ENCODE data around the gene SERPINA6.
"Not testable (repeated sequence)": the region's sequence is repeated elsewhere in the genome, so short reads cannot be mapped to it uniquely, and the experiment has no call there.

Gene SERPINA6

GRCh38 chr14:94322648-94323570 lies at the start of gene SERPINA6:
SERPINA6 (minus strand) TSS chr14:94323336; CDS start chr14:94314648, 8,688 bp downstream.
- DNase-seq (ENCODE audit: low read depth) = no peak

- no peak for DNase-seq (ENCODE audit: low read depth)
Measured at GRCh38 chr14:94372021-94372605, 49.0 kb upstream of the SERPINA6 start.

- DNase-seq (ENCODE audit: low read depth) = no peak
Measured at GRCh38 chr14:94370524-94370910, 47.4 kb upstream of the SERPINA6 start.

GRCh38 chr14:94369766-94370523 lies 46.8 kb upstream of the SERPINA6 start:
- DNase-seq (ENCODE audit: low read depth) = not testable (repeated sequence)

GRCh38 chr14:94368956-94369355 lies 45.8 kb upstream of the SERPINA6 start:
- DNase-seq (ENCODE audit: low read depth) = no peak

- no peak for DNase-seq (ENCODE audit: low read depth)
Measured at GRCh38 chr14:94368243-94368590, 45.1 kb upstream of the SERPINA6 start.

GRCh38 chr14:94367347-94368242 lies 44.5 kb upstream of the SERPINA6 start:
- no peak for DNase-seq (ENCODE audit: low read depth)

GRCh38 chr14:94366146-94366915 lies 43.2 kb upstream of the SERPINA6 start, which contains the start of gene SERPINA2:
SERPINA2 (minus strand) TSS chr14:94366698.
- no peak for DNase-seq (ENCODE audit: low read depth)

- DNase-seq (ENCODE audit: low read depth) = no peak
Measured at GRCh38 chr14:94365624-94366023, 42.5 kb upstream of the SERPINA6 start.

GRCh38 chr14:94364964-94365363 lies 41.8 kb upstream of the SERPINA6 start:
- DNase-seq (ENCODE audit: low read depth) = no peak

- DNase-seq (ENCODE audit: low read depth) = no peak
Measured at GRCh38 chr14:94364037-94364436, 40.9 kb upstream of the SERPINA6 start.

GRCh38 chr14:94363151-94363624 lies 40.1 kb upstream of the SERPINA6 start:
- DNase-seq (ENCODE audit: low read depth) = no peak

GRCh38 chr14:94362614-94363133 lies 39.5 kb upstream of the SERPINA6 start:
- no peak for DNase-seq (ENCODE audit: low read depth)

GRCh38 chr14:94361682-94362081 lies 38.5 kb upstream of the SERPINA6 start:
- no peak for DNase-seq (ENCODE audit: low read depth)

- DNase-seq (ENCODE audit: low read depth) = no peak
Measured at GRCh38 chr14:94360945-94361565, 37.9 kb upstream of the SERPINA6 start.

GRCh38 chr14:94357166-94357565 lies 34.0 kb upstream of the SERPINA6 start:
- no peak for DNase-seq (ENCODE audit: low read depth)

- DNase-seq (ENCODE audit: low read depth) = no peak
Measured at GRCh38 chr14:94356379-94357056, 33.4 kb upstream of the SERPINA6 start.

- DNase-seq (ENCODE audit: low read depth) = peak; percentile 41
Measured at GRCh38 chr14:94355191-94355794, 32.2 kb upstream of the SERPINA6 start.

- no peak for DNase-seq (ENCODE audit: low read depth)
Measured at GRCh38 chr14:94354638-94355185, 31.6 kb upstream of the SERPINA6 start.
